ENCODE measurements around the gene DLGAP1. TPM values are rescaled to one million over a fixed set of nuclear protein-coding genes. Genes with fewer than 3 reads are reported as not detected.
A peak's percentile ranks its signal among the peaks of the same experiment; 100 is the strongest.

DLGAP1 gene
- total RNA-seq, 1 experiment from 2014 or later, result 23.0 TPM

- H3K9me3 Mint-ChIP-seq, result no peaks in the 10 kb centered on the region
- H3K36me3 Mint-ChIP-seq, result no peaks in the 10 kb centered on the region
- no peak overlapping the region for H3K4me3 Mint-ChIP-seq
- CTCF ChIA-PET, result no interaction called here
- no peak for ATAC-seq
- POLR2A ChIA-PET, result no interaction called here
- DNase-seq (ENCODE audit: low spot score), result no peak
- no peak overlapping the region for H3K27ac Mint-ChIP-seq
- peaks cover 62% of the 10 kb centered on the region for H3K4me1 Mint-ChIP-seq
- TF ChIP-seq ESRRA (CRISPR knock-in tag; IDR thresholded peaks at IDR 0.05; ENCODE audit: borderline replicate concordance), result no peak
- no peak for TF ChIP-seq ETV6 (CRISPR knock-in tag; IDR thresholded peaks at IDR 0.05)
- no peak for TF ChIP-seq SOX15 (CRISPR knock-in tag; IDR thresholded peaks at IDR 0.05)
- no peak for TF ChIP-seq IRF2 (CRISPR knock-in tag; IDR thresholded peaks at IDR 0.05; ENCODE audit: borderline replicate concordance, low read depth)
- no peak for TF ChIP-seq NR2C2 (CRISPR knock-in tag; IDR thresholded peaks at IDR 0.05)
- no peak for TF ChIP-seq PREB (CRISPR knock-in tag; IDR thresholded peaks at IDR 0.05; ENCODE audit: borderline replicate concordance)
- no peak for TF ChIP-seq TEAD1 (CRISPR knock-in tag; IDR thresholded peaks at IDR 0.05)
- TF ChIP-seq TP53 (CRISPR knock-in tag; IDR thresholded peaks at IDR 0.05), result no peak
- H3K27me3 Mint-ChIP-seq (ENCODE audit: low read depth), result no peaks in the 10 kb centered on the region
Measured at GRCh38 chr18:4356929-4357328, 98.2 kb downstream of the DLGAP1 start.

GRCh38 chr18:4353853-4354418 is 101.2 kb downstream of the DLGAP1 start:
- H3K27me3 Mint-ChIP-seq (ENCODE audit: low read depth), result no peaks in the 10 kb centered on the region
- peaks cover 47% of the 10 kb centered on the region for H3K4me1 Mint-ChIP-seq

More at GRCh38 chr18:4353853-4354418, 101.2 kb downstream of the DLGAP1 start:
- ChIA-PET CTCF (no interaction called here), POLR2A (interaction anchor here (0.8 kb wide), 1 partner anchor 12 kb away, joined by 3 read pairs; no protein-coding TSS in a partner anchor)
- ATAC-seq, result no peak
- Mint-ChIP-seq H3K27ac (peak overlapping the region; percentile 82), H3K9me3 (no peaks in the 10 kb centered on the region), H3K36me3 (no peaks in the 10 kb centered on the region), H3K4me3 (no peak overlapping the region)
- no peak for TF ChIP-seq SMAD3 (CRISPR knock-in tag; IDR thresholded peaks at IDR 0.05; ENCODE audit: borderline replicate concordance)
- TF ChIP-seq, protein P1, sequence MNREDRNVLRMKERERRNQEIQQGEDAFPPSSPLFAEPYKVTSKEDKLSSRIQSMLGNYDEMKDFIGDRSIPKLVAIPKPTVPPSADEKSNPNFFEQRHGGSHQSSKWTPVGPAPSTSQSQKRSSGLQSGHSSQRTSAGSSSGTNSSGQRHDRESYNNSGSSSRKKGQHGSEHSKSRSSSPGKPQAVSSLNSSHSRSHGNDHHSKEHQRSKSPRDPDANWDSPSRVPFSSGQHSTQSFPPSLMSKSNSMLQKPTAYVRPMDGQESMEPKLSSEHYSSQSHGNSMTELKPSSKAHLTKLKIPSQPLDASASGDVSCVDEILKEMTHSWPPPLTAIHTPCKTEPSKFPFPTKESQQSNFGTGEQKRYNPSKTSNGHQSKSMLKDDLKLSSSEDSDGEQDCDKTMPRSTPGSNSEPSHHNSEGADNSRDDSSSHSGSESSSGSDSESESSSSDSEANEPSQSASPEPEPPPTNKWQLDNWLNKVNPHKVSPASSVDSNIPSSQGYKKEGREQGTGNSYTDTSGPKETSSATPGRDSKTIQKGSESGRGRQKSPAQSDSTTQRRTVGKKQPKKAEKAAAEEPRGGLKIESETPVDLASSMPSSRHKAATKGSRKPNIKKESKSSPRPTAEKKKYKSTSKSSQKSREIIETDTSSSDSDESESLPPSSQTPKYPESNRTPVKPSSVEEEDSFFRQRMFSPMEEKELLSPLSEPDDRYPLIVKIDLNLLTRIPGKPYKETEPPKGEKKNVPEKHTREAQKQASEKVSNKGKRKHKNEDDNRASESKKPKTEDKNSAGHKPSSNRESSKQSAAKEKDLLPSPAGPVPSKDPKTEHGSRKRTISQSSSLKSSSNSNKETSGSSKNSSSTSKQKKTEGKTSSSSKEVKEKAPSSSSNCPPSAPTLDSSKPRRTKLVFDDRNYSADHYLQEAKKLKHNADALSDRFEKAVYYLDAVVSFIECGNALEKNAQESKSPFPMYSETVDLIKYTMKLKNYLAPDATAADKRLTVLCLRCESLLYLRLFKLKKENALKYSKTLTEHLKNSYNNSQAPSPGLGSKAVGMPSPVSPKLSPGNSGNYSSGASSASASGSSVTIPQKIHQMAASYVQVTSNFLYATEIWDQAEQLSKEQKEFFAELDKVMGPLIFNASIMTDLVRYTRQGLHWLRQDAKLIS (CRISPR knock-in tag; IDR thresholded peaks at IDR 0.05; ENCODE audit: borderline replicate concordance), result no peak
- no peak for TF ChIP-seq ZNF396 (CRISPR knock-in tag; IDR thresholded peaks at IDR 0.05; ENCODE audit: borderline replicate concordance)
- no peak for TF ChIP-seq PREB (CRISPR knock-in tag; IDR thresholded peaks at IDR 0.05; ENCODE audit: borderline replicate concordance)
- no peak for TF ChIP-seq SMAD4 (CRISPR knock-in tag; IDR thresholded peaks at IDR 0.05)
- TF ChIP-seq ERG (CRISPR knock-in tag; IDR thresholded peaks at IDR 0.05), result no peak
- no peak for TF ChIP-seq STAT6 (CRISPR knock-in tag; conservative IDR thresholded peaks at IDR 0.05; ENCODE audit: low read depth)
- TF ChIP-seq, protein P2, sequence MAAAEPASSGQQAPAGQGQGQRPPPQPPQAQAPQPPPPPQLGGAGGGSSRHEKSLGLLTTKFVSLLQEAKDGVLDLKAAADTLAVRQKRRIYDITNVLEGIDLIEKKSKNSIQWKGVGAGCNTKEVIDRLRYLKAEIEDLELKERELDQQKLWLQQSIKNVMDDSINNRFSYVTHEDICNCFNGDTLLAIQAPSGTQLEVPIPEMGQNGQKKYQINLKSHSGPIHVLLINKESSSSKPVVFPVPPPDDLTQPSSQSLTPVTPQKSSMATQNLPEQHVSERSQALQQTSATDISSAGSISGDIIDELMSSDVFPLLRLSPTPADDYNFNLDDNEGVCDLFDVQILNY (CRISPR knock-in tag; IDR thresholded peaks at IDR 0.05), result no peak
- no peak for TF ChIP-seq TCF7 (CRISPR knock-in tag; IDR thresholded peaks at IDR 0.05; ENCODE audit: low read depth)
- TF ChIP-seq ELF4 (CRISPR knock-in tag; IDR thresholded peaks at IDR 0.05; ENCODE audit: low read depth), result no peak
- no peak for TF ChIP-seq NFE2L1 (CRISPR knock-in tag; IDR thresholded peaks at IDR 0.05)
- TF ChIP-seq ZNF121 (CRISPR knock-in tag; IDR thresholded peaks at IDR 0.05), result no peak
- TF ChIP-seq, protein P3, sequence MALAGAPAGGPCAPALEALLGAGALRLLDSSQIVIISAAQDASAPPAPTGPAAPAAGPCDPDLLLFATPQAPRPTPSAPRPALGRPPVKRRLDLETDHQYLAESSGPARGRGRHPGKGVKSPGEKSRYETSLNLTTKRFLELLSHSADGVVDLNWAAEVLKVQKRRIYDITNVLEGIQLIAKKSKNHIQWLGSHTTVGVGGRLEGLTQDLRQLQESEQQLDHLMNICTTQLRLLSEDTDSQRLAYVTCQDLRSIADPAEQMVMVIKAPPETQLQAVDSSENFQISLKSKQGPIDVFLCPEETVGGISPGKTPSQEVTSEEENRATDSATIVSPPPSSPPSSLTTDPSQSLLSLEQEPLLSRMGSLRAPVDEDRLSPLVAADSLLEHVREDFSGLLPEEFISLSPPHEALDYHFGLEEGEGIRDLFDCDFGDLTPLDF (CRISPR knock-in tag; IDR thresholded peaks at IDR 0.05), result no peak
- TF ChIP-seq RELA (CRISPR knock-in tag; IDR thresholded peaks at IDR 0.05; ENCODE audit: borderline replicate concordance), result no peak
- TF ChIP-seq ZBTB21 (CRISPR knock-in tag; IDR thresholded peaks at IDR 0.05; ENCODE audit: borderline replicate concordance), result no peak
- no peak for DNase-seq (ENCODE audit: low spot score)

Measured in WTC11 (cell line).